ENCODE data around the gene COX20. TPM values are rescaled to one million over a fixed set of nuclear protein-coding genes. Genes with fewer than 3 reads are reported as not detected.

Gene COX20
- total and polyA plus RNA-seq, 2 of the 13 experiments (the other 11 are each of a cell fraction or from before 2014, with no cell fraction given) = 34.4 to 95.8 TPM

- TF ChIP-seq TRIM22 (IDR thresholded peaks at IDR 0.05) = no peak
- TF ChIP-seq DMTF1 (CRISPR knock-in tag; IDR thresholded peaks at IDR 0.05) = no peak
- TF ChIP-seq JDP2 (CRISPR knock-in tag; IDR thresholded peaks at IDR 0.05; ENCODE audit: borderline replicate concordance) = no peak
- no peak for TF ChIP-seq ZBTB26 (CRISPR knock-in tag; IDR thresholded peaks at IDR 0.05; ENCODE audit: borderline replicate concordance)
- peak; percentile 77 for TF ChIP-seq RBM22 (optimal IDR thresholded peaks at IDR 0.05; ENCODE audit: low read length)
- no peak for TF ChIP-seq ZNF607 (CRISPR knock-in tag; IDR thresholded peaks at IDR 0.05; ENCODE audit: borderline replicate concordance)
- TF ChIP-seq CEBPG (CRISPR knock-in tag; IDR thresholded peaks at IDR 0.05) = peak; percentile 27; the same call in 1 of the 2 replicates
- no peak for TF ChIP-seq NONO (IDR thresholded peaks at IDR 0.05)
- TF ChIP-seq NONO (CRISPR knock-in tag; conservative IDR thresholded peaks at IDR 0.05) = no peak
- TF ChIP-seq RERE (CRISPR knock-in tag; IDR thresholded peaks at IDR 0.05; ENCODE audit: low read depth) = peak; percentile 53; the same call in 1 of the 2 replicates
- TF ChIP-seq ZNF33A (CRISPR knock-in tag; IDR thresholded peaks at IDR 0.05; ENCODE audit: borderline replicate concordance) = no peak
- TF ChIP-seq ZBTB39 (CRISPR knock-in tag; IDR thresholded peaks at IDR 0.05) = 0 out of 2 replicates have a peak, but pooled peaks have one; percentile 27
- no peak for TF ChIP-seq ZFP36L1 (CRISPR knock-in tag; IDR thresholded peaks at IDR 0.05)
- TF ChIP-seq GPN1 (CRISPR knock-in tag; IDR thresholded peaks at IDR 0.05; ENCODE audit: borderline replicate concordance) = no peak
Measured at GRCh38 chr1:244833734-244834542, 1.5 kb upstream of the COX20 start (continued).

Measured in HepG2 (cell line).